Fibroblast of skin of abdomen (primary cell): ENCODE data around the gene DMKN.

Experiments used
- DNase-seq: peaks from one replicate; pipeline ENCODE4 v3.0.0-alpha.2; 2013

Gene DMKN

DNA sequence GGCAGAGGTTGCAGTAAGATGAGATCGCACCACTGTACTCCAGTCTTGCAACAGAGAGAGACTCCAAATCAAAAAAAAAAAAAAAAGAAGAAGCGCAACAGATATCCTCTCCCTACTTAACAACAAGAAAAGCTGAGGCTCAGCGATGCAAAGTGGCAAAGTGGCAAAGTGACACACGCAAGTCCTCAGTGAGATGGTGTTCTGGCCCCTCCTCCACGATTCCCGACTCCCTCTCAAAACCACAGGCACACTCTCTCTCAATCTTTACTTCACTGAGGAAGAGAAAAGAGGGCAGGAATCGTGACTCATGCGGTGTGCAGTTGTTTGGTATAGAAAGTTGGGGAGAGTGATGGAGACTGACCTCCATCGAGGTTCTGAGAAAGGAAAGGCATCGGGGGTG, 52.8 kb downstream of the DMKN start:
- DNase-seq, result no peak

DNA sequence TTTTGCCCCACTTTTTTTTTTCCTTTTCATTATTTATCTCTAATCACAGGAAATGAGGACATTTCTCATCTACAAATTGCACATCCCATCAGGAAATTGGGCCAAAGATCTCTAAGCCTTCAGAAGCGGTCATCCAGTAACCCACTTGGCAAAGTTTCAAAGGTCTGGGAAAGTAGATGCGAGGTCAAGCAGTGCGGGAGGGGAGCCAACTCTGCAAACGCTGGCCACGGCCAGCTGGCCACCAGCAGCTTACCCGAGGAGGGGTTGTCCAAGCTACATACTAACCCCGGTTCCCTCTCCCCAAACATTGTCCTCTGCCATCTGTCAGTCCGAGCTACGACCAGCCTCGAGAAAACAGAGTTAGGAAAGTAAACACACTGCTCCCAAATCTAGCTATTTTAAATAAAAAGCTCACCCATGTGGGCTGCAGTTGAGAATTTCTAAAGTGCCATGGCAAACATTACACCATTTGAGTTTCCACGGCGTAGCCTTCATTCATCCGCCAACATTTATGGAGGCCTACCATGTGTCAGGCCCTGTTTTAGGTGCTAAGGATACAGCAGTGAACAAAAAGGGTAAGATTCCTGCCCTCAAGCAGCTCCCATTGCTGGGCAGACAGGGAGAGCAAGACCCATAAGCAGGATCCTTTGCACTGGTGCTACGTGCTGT, 53.9 kb downstream of the DMKN start:
- no peak for DNase-seq

DNA sequence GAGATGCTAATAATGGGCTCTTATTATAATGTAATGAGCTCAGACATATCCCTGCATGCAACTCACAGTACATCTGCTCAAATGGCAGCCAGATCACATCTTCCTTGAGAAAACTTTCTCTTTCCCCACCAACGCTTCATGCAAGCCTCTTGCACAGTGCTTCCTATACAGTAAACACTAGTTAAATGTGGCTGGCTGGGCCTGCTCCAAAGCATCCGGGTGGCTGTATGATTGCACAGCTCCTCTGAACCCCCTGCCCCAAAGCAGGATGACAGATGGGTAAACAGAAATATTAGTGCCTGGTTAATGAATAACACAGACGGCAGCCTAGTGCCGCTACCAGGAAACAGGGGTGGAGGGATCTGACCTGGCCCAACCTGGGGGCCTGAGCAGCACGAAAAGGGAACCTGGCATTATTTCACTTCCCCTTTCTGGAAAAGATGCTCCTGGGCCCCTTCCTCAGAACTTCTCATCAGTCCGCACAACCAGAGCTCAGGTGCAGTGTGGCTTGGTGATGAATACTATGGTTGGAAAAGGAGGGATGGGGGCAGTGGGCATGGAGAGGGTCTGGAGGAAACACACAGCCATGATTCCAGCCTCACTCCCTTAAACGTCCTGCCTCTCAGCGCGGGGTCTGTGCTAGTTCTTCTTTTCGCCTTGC, 54.6 kb downstream of the DMKN start:
- no peak for DNase-seq

DNA sequence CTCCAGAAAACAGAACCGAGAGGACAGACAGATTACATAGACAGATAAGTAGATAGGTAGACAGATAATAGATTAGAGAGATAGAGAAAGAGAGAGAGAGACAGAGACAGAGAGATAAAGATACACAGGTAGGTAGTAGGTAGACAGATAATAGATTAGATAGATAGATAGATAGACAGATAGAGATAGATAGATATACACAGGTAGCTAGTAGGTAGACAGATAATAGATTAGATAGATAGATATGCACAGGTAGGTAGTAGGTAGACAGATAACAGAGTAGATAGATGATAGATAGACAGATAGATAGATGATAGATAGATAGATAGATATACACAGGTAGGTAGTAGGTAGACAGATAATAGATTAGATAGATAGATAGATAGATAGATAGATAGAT, 55.3 kb downstream of the DMKN start:
- DNase-seq, result no peak

DNA sequence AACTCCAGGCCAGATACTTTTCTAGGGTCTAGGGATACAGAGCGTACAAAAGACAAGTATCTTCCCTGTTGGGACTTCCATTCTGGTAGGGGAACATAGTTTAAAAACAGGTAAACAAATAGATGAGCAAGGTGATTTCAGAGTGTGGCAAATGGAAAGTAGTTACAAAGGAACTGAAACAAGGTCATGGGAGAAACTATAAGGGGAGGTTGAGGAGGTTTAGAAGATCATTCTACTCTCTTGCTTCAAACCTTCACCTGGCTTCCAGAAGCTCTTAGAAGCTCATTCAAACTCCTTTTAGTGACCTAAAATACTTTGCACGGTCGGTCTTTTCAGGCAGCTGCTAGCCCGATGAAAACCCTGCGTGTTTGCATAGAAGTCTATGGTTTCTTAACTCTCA, 56.3 kb downstream of the DMKN start:
- DNase-seq, result no peak

DNA sequence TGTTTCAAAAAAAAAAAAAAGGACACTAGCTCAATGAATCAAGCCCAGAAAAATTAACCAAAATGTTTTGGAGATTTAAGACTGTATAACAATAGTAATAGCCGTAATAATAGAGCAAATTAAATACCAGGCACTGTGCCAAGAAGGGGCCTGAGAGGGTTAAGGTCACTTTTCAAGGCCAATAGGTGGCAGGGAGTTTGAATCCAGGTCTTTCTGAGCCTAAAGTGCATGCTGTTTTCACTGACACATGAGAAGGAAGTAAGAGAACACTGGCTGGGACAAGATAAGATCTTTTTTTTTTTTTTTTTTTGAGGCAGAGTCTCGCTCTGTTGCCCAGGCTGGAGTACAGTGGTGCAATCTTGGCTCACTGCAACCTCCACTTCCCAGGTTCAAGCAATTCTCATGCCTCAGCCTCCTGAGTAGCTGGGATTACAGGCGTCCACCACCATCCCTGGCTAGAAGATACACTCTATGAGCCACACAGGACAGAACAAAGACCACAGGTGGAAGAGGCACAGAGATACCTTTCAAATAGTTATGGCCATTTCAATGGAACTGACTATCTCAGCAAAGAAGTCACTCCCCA, 57.7 kb downstream of the DMKN start:
- no peak for DNase-seq

DNA sequence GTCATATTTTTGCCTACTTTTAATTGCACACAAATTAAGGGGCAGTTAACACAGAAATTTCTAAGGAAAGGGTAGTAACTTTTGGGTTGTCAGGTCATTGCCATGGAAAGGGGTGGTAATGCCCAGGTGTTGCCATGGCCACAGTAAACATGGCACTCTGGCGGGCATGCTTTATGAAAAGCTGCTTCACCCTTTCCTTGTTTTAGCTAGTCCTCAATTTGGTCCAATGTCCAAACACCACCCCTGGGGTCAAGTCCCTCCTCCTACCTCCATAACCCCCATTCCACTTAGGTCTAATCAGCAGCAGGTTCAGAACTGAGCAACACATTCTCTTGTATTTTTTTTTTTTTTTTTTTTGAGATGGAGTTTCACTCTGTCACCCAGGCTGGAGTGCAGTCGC, 58.8 kb downstream of the DMKN start:
- DNase-seq, result no peak

DNA sequence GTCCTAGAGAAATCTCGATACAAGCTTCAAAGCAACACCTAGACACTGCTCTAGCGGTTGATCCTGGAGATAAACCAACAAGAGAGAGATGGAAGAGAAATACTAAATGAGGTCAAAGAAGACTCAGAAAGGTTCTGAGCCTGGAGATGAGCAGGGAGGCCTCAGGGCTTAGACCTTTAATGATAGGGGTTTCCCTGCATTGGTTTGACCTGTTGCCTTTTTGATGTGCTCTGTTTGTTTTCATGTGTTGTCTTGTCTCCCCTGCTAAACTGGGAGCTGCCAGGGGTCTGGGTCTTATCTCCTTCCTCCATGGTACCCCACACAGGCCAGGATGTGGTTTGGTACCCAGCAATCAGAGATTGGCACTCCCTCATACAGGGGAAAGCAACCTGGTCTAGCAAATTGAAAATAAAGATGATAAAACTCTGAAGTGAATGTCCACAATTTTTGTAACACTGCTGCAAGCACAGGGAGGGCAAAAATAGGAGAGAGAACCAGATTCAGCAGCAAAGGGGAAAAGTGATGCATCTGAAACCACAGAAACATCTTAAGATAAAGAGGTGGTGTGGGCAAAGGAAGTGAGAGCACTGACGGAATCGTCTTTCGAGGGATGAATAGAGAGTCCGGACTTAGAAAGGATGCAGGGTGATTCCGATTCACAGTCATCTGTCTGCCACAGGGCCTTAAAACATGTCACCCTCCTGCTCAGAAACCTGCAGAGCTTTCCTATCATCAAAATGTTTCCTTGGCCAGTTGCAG, 61.9 kb downstream of the DMKN start:
- no peak for DNase-seq

DNA sequence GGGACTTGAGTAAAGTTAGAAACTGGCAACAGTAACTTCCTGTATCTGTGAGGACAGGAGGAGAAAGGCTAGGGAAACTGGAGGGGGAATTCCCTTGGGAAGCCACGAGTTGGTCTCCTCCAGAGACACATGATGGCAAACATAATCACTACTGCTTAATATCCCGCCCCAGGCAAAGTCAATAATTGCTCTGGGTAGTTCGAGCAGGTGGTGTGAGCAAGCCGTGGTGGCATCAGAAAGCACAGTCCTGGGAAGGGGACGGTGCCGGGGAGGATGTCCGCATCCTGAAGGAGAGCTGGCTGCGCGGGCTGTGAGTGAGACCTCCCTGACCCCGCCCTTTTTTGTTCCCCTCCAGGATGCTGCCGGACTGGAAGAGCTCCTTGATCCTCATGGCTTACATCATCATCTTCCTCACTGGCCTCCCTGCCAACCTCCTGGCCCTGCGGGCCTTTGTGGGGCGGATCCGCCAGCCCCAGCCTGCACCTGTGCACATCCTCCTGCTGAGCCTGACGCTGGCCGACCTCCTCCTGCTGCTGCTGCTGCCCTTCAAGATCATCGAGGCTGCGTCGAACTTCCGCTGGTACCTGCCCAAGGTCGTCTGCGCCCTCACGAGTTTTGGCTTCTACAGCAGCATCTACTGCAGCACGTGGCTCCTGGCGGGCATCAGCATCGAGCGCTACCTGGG, 63.9 kb downstream of the DMKN start:
- no peak for DNase-seq

DNA sequence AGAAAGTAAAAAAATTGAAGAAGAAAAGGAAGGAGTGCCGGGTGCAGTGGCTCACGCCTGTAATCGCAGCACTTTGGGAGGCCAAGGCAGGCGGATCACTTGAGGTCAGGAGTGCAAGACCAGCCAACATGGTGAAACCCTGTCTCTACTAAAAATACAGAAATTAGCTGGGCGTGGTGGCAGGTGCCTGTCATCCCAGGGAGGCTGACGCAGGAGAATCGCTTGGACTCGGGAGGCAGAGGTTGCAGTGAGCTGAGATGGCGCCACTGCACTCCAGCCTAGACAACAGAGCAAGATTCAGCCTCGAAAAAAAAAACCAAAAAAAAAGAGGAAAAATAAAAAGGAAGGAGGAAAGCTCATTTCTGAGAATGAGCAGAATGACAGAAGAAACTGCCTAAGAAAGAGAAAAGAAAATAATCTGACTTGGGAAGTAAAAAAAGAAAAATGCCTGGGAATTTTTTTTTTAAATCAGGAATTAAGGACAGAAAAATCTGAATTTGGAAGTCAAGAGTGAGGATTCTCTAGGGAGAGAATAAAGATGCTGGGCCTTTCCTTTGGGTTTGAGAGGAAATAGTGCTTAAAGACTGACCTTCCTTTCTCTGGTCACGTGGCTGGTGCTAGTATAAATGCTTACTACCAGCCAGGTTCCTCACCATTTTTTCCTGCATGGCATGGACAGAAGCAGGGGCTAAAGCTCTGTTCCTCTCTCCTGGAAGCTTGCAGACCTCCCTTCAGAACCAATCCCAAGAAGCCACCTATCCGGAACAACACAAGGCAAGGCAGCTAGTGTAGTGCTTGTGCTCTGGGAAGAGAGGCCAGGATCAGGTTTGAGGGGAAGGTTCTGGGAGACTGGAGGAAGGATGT, 65.6 kb downstream of the DMKN start, which contains the start of gene FFAR2:
TSS of gene FFAR2 (plus strand) at position 652 of the 864 bp plus-strand sequence. CDS start 1,458 bp downstream, outside the sequence.
- DNase-seq, result no peak
